WTC11 (cell line): ENCODE data around the gene MICA. TPM values are rescaled to one million over a fixed set of nuclear protein-coding genes. Genes with fewer than 3 reads are reported as not detected.

Experiments
- ATAC-seq: fragments of 200-7000 bp; cut with Tn5 transposase; 2 replicates; pipeline ENCODE4 v1.10.0; 2021; ENCODE audit warnings: mild to moderate bottlenecking, moderate library complexity
- CTCF ChIA-PET: fragments of 300-600 bp; sonication (Branson Sonifier 250); formaldehyde crosslinking; loops from one replicate; lab custom pipeline; 2021; ENCODE audit warnings: antibody characterized with exemption; lab: Charles Lee
- POLR2A ChIA-PET: fragments of 350-600 bp; sonication (Branson Sonifier 250); formaldehyde crosslinking; loops from one replicate; lab custom pipeline; 2021; ENCODE audit warnings: antibody characterized with exemption; lab: Charles Lee
- DNase-seq: peaks from one replicate; pipeline ENCODE4 v3.0.0; 2021; ENCODE audit warnings: low spot score
- H3K27ac Mint-ChIP-seq: 2 replicates; pipeline ENCODE4 v1.8.0; 2021; ENCODE audit warnings: mixed read lengths
- H3K27me3 Mint-ChIP-seq: 2 replicates; pipeline ENCODE4 v1.8.0; 2021; ENCODE audit warnings: low read depth, mild to moderate bottlenecking, moderate library complexity, mixed read lengths
- H3K36me3 Mint-ChIP-seq: 2 replicates; pipeline ENCODE4 v1.8.0; 2021; ENCODE audit warnings: mixed read lengths
- H3K4me1 Mint-ChIP-seq: 2 replicates; pipeline ENCODE4 v1.8.0; 2022; ENCODE audit warnings: mixed read lengths
- H3K4me3 Mint-ChIP-seq: 2 replicates; pipeline ENCODE4 v1.8.0; 2021; ENCODE audit warnings: mild to moderate bottlenecking, moderate library complexity, mixed read lengths
- H3K9me3 Mint-ChIP-seq: 2 replicates; pipeline ENCODE4 v1.8.0; 2021; ENCODE audit warnings: mixed read lengths
- ATF1 ChIP-seq: sonication (generic); formaldehyde crosslinking; IDR thresholded peaks from 2 replicates; pipeline ENCODE4 v1.8.1; 2023; ENCODE audit warnings: mild to moderate bottlenecking, moderate library complexity, missing genetic modification reagents
- CBFB ChIP-seq: sonication (generic); formaldehyde crosslinking; IDR thresholded peaks from 2 replicates; pipeline ENCODE4 v1.8.1; 2022; ENCODE audit warnings: mild to moderate bottlenecking, low read depth, missing genetic modification reagents
- CREM ChIP-seq: sonication (generic); formaldehyde crosslinking; IDR thresholded peaks from 2 replicates; pipeline ENCODE4 v1.8.1; 2022; ENCODE audit warnings: mild to moderate bottlenecking, missing genetic modification reagents, moderate library complexity
- ESRRA ChIP-seq: sonication (generic); formaldehyde crosslinking; IDR thresholded peaks from 2 replicates; pipeline ENCODE4 v1.8.1; 2022; ENCODE audit warnings: mild to moderate bottlenecking, missing genetic modification reagents, borderline replicate concordance
- FOXK1 ChIP-seq: sonication (generic); formaldehyde crosslinking; IDR thresholded peaks from 2 replicates; pipeline ENCODE4 v1.8.0; 2022; ENCODE audit warnings: mild to moderate bottlenecking, moderate library complexity, missing genetic modification reagents
- GRHL2 ChIP-seq: fragments of 250-450 bp; sonication (Bioruptor Pico); IDR thresholded peaks from 2 replicates; pipeline ENCODE4 v1.8.0; 2022; ENCODE audit warnings: mild to moderate bottlenecking, moderate library complexity; ENCODE audit not compliant: insufficient replicate concordance, severe bottlenecking
- HMGA2 ChIP-seq: fragments of 250-450 bp; sonication (Bioruptor Pico); IDR thresholded peaks from 2 replicates; pipeline ENCODE4 v1.4.0; 2021; ENCODE audit warnings: mild to moderate bottlenecking, moderate library complexity
- NFATC4 ChIP-seq: fragments of 250-450 bp; sonication (Bioruptor Pico); IDR thresholded peaks from 2 replicates; pipeline ENCODE4 v1.9.0; 2021; ENCODE audit warnings: mild to moderate bottlenecking
- NR3C1 ChIP-seq: sonication (generic); formaldehyde crosslinking; conservative IDR thresholded peaks from 2 replicates; pipeline ENCODE4 v1.8.1; 2023; ENCODE audit warnings: low read depth, mild to moderate bottlenecking, missing genetic modification reagents
- SMAD4 ChIP-seq: sonication (generic); formaldehyde crosslinking; IDR thresholded peaks from 2 replicates; pipeline ENCODE4 v1.8.0; 2022; ENCODE audit warnings: mild to moderate bottlenecking, missing genetic modification reagents
- ZNF317 ChIP-seq: sonication (generic); formaldehyde crosslinking; IDR thresholded peaks from 2 replicates; pipeline ENCODE4 v1.8.1; 2023; ENCODE audit warnings: low read depth, mild to moderate bottlenecking, moderate library complexity, missing genetic modification reagents, borderline replicate concordance
- ZNF416 ChIP-seq: fragments of 250-450 bp; sonication (Bioruptor Pico); IDR thresholded peaks from 2 replicates; pipeline ENCODE4 v1.9.0; 2021; ENCODE audit warnings: mild to moderate bottlenecking, inconsistent platforms
- total RNA-seq: library from RNA; stranded (reverse); gene quantifications from 3 replicates; pipeline ENCODE4 v1.2.3, GENCODE V29; 2021
- TF ChIP-seq, protein P1 (sequence below): fragments of 200-600 bp; IDR thresholded peaks from 2 replicates; pipeline ENCODE4 v1.8.0; 2022; ENCODE audit warnings: antibody characterized with exemption
- TF ChIP-seq, protein P2 (sequence below): sonication (generic); formaldehyde crosslinking; IDR thresholded peaks from 2 replicates; pipeline ENCODE4 v1.8.1; 2022; ENCODE audit warnings: low read depth, mild to moderate bottlenecking, moderate library complexity, missing genetic modification reagents, borderline replicate concordance
- TF ChIP-seq, protein P3 (sequence below): sonication (generic); formaldehyde crosslinking; IDR thresholded peaks from 2 replicates; pipeline ENCODE4 v1.8.1; 2022; ENCODE audit warnings: missing genetic modification reagents, borderline replicate concordance
- TF ChIP-seq, protein P4 (sequence below): sonication (generic); formaldehyde crosslinking; IDR thresholded peaks from 2 replicates; pipeline ENCODE4 v1.8.1; 2023; ENCODE audit warnings: mild to moderate bottlenecking, missing genetic modification reagents, borderline replicate concordance
- TF ChIP-seq, protein P5 (sequence below): sonication (generic); formaldehyde crosslinking; conservative IDR thresholded peaks from 2 replicates; pipeline ENCODE4 v1.8.1; 2023; ENCODE audit warnings: mild to moderate bottlenecking, low read depth, missing genetic modification reagents, moderate library complexity
- TF ChIP-seq, protein P6 (sequence below): fragments of 250-450 bp; sonication (Bioruptor Pico); IDR thresholded peaks from 2 replicates; pipeline ENCODE4 v1.9.0; 2021; ENCODE audit warnings: mild to moderate bottlenecking
- TF ChIP-seq, protein P7 (sequence below): fragments of 250-450 bp; sonication (Bioruptor Pico); IDR thresholded peaks from 2 replicates; pipeline ENCODE4 v1.8.0; 2021; ENCODE audit warnings: mild to moderate bottlenecking

The MICA gene
- total RNA-seq, 1 experiment from 2014 or later = 12.9 TPM

DNA sequence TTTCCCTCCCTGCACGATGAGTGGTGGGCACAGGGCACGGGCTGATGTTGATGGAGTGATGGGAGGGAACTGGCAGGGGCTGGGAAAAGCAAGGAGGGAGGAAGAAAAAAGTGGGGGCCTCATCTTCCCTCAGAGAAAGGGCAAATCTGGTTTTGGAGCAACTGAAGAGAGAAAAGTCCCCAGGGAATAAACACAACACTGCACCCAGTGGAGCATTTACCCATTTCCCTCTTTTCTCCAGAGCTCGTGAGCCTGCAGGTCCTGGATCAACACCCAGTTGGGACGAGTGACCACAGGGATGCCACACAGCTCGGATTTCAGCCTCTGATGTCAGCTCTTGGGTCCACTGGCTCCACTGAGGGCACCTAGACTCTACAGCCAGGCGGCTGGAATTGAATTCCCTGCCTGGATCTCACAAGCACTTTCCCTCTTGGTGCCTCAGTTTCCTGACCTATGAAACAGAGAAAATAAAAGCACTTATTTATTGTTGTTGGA, 11.4 kb downstream of the MICA start:
- peak overlapping the region; percentile 46; the same call in 1 of the 2 replicates for H3K27ac Mint-ChIP-seq
- ATAC-seq (no peak), DNase-seq (no peak)
- no peaks in the 10 kb centered on the region for H3K4me1 Mint-ChIP-seq
- CTCF ChIA-PET = interaction anchor here (0.9 to 1.4 kb wide), 2 partner anchors 16 to 28 kb away, joined by 3 to 5 read pairs; no protein-coding TSS in a partner anchor
- peaks cover 55% of the 10 kb centered on the region for H3K36me3 Mint-ChIP-seq
- H3K9me3 Mint-ChIP-seq = no peaks in the 10 kb centered on the region; the same call in 1 of the 2 replicates
- H3K27me3 Mint-ChIP-seq = no peaks in the 10 kb centered on the region
- POLR2A ChIA-PET = no interaction called here
- TF ChIP-seq ESRRA (CRISPR knock-in tag) (no peak), NR3C1 (CRISPR knock-in tag) (no peak), FOXK1 (CRISPR knock-in tag) (no peak), SMAD4 (CRISPR knock-in tag) (no peak), NFATC4 (CRISPR knock-in tag) (no peak), CREM (no peak), CBFB (no peak), ZNF416 (no peak), HMGA2 (no peak), ZNF317 (CRISPR knock-in tag) (no peak), GRHL2 (CRISPR knock-in tag) (no peak), ATF1 (CRISPR knock-in tag) (no peak)
- TF ChIP-seq, protein P1, sequence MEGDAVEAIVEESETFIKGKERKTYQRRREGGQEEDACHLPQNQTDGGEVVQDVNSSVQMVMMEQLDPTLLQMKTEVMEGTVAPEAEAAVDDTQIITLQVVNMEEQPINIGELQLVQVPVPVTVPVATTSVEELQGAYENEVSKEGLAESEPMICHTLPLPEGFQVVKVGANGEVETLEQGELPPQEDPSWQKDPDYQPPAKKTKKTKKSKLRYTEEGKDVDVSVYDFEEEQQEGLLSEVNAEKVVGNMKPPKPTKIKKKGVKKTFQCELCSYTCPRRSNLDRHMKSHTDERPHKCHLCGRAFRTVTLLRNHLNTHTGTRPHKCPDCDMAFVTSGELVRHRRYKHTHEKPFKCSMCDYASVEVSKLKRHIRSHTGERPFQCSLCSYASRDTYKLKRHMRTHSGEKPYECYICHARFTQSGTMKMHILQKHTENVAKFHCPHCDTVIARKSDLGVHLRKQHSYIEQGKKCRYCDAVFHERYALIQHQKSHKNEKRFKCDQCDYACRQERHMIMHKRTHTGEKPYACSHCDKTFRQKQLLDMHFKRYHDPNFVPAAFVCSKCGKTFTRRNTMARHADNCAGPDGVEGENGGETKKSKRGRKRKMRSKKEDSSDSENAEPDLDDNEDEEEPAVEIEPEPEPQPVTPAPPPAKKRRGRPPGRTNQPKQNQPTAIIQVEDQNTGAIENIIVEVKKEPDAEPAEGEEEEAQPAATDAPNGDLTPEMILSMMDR = no peak
- TF ChIP-seq, protein P2, sequence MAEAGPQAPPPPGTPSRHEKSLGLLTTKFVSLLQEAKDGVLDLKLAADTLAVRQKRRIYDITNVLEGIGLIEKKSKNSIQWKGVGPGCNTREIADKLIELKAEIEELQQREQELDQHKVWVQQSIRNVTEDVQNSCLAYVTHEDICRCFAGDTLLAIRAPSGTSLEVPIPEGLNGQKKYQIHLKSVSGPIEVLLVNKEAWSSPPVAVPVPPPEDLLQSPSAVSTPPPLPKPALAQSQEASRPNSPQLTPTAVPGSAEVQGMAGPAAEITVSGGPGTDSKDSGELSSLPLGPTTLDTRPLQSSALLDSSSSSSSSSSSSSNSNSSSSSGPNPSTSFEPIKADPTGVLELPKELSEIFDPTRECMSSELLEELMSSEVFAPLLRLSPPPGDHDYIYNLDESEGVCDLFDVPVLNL = no peak
- TF ChIP-seq, protein P3, sequence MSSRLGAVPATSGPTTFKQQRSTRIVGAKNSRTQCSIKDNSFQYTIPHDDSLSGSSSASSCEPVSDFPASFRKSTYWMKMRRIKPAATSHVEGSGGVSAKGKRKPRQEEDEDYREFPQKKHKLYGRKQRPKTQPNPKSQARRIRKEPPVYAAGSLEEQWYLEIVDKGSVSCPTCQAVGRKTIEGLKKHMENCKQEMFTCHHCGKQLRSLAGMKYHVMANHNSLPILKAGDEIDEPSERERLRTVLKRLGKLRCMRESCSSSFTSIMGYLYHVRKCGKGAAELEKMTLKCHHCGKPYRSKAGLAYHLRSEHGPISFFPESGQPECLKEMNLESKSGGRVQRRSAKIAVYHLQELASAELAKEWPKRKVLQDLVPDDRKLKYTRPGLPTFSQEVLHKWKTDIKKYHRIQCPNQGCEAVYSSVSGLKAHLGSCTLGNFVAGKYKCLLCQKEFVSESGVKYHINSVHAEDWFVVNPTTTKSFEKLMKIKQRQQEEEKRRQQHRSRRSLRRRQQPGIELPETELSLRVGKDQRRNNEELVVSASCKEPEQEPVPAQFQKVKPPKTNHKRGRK = no peak
- TF ChIP-seq, protein P4, sequence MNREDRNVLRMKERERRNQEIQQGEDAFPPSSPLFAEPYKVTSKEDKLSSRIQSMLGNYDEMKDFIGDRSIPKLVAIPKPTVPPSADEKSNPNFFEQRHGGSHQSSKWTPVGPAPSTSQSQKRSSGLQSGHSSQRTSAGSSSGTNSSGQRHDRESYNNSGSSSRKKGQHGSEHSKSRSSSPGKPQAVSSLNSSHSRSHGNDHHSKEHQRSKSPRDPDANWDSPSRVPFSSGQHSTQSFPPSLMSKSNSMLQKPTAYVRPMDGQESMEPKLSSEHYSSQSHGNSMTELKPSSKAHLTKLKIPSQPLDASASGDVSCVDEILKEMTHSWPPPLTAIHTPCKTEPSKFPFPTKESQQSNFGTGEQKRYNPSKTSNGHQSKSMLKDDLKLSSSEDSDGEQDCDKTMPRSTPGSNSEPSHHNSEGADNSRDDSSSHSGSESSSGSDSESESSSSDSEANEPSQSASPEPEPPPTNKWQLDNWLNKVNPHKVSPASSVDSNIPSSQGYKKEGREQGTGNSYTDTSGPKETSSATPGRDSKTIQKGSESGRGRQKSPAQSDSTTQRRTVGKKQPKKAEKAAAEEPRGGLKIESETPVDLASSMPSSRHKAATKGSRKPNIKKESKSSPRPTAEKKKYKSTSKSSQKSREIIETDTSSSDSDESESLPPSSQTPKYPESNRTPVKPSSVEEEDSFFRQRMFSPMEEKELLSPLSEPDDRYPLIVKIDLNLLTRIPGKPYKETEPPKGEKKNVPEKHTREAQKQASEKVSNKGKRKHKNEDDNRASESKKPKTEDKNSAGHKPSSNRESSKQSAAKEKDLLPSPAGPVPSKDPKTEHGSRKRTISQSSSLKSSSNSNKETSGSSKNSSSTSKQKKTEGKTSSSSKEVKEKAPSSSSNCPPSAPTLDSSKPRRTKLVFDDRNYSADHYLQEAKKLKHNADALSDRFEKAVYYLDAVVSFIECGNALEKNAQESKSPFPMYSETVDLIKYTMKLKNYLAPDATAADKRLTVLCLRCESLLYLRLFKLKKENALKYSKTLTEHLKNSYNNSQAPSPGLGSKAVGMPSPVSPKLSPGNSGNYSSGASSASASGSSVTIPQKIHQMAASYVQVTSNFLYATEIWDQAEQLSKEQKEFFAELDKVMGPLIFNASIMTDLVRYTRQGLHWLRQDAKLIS (CRISPR knock-in tag) = no peak
- TF ChIP-seq, protein P5, sequence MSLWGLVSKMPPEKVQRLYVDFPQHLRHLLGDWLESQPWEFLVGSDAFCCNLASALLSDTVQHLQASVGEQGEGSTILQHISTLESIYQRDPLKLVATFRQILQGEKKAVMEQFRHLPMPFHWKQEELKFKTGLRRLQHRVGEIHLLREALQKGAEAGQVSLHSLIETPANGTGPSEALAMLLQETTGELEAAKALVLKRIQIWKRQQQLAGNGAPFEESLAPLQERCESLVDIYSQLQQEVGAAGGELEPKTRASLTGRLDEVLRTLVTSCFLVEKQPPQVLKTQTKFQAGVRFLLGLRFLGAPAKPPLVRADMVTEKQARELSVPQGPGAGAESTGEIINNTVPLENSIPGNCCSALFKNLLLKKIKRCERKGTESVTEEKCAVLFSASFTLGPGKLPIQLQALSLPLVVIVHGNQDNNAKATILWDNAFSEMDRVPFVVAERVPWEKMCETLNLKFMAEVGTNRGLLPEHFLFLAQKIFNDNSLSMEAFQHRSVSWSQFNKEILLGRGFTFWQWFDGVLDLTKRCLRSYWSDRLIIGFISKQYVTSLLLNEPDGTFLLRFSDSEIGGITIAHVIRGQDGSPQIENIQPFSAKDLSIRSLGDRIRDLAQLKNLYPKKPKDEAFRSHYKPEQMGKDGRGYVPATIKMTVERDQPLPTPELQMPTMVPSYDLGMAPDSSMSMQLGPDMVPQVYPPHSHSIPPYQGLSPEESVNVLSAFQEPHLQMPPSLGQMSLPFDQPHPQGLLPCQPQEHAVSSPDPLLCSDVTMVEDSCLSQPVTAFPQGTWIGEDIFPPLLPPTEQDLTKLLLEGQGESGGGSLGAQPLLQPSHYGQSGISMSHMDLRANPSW (CRISPR knock-in tag) = no peak
- TF ChIP-seq, protein P6, sequence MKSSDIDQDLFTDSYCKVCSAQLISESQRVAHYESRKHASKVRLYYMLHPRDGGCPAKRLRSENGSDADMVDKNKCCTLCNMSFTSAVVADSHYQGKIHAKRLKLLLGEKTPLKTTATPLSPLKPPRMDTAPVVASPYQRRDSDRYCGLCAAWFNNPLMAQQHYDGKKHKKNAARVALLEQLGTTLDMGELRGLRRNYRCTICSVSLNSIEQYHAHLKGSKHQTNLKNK (CRISPR knock-in tag) = no peak
- TF ChIP-seq, protein P7, sequence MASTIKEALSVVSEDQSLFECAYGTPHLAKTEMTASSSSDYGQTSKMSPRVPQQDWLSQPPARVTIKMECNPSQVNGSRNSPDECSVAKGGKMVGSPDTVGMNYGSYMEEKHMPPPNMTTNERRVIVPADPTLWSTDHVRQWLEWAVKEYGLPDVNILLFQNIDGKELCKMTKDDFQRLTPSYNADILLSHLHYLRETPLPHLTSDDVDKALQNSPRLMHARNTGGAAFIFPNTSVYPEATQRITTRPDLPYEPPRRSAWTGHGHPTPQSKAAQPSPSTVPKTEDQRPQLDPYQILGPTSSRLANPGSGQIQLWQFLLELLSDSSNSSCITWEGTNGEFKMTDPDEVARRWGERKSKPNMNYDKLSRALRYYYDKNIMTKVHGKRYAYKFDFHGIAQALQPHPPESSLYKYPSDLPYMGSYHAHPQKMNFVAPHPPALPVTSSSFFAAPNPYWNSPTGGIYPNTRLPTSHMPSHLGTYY = no peak
- no peak overlapping the region for H3K4me3 Mint-ChIP-seq
